NOMO-1 (cell line): Measurements from ENCODE around the gene PNLIPRP2.
A peak's percentile ranks its signal among the peaks of the same experiment; 100 is the strongest.

Experiments used
- DNase-seq, 2 experiments: peaks; one replicate each; lab custom pipeline; 2025; ENCODE audit not compliant: unreplicated experiment in 2 of 2; lab: John Stamatoyannopoulos, UW

Gene PNLIPRP2

DNA sequence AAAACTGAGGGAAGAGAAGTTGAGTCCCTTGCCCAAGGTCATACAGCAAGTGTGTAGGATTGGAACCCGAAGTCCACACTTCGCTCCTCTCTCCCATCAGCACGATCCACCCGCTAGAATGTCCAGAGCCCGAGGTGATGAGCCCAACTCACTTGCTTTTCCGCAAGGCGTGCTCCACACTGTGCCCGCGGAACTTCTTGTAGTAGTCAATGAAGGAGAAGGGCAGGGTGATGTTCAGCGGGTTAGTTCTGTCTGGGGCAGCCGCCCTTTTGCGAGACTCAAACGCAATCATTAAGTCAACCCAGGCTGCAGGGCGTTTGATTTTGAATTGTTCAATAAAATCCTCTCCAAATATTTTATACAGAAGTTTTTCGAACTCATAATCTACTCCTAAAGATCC, 58.6 kb downstream of the PNLIPRP2 start:
- DNase-seq, result no peak

DNA sequence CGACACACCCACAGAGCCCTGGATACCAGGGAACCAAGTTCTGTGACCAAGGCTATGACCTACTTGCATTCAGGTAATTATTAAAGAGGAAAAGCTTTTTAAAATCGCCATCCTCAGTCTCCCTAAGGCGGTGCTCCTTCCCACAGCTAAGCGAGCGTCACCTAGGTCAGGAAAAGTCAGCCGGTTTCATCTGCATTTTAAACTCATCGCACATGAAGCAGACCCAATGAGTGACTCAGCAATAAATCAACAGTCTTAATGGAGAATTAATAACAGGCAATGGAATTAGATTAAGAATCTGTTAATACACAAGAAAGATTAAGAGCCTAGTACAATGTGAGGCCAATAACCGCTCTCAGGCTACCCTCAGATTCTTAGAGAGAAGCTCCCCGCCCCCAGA, 62.4 kb downstream of the PNLIPRP2 start:
- DNase-seq, result no peak

DNA sequence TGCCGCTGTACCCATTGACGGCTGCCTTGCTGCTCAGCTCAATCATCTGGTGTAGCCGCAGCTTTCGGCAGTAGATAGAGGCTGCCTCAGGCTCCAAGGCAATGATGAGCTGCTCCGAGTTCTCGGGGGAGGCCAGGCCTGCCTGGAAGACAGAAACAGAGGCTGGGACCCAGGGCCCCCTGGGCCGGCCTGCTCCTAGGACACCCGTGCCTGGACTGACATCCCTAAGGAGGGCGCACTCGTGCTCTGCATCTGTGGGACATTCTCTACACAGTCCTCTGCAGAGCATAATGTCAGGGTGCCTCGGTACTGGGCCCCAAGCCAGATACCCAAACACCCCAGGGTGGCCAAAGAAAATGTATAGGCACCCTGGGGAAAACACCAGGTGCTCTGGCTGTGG, 63.1 kb downstream of the PNLIPRP2 start:
- no peak for DNase-seq

DNA sequence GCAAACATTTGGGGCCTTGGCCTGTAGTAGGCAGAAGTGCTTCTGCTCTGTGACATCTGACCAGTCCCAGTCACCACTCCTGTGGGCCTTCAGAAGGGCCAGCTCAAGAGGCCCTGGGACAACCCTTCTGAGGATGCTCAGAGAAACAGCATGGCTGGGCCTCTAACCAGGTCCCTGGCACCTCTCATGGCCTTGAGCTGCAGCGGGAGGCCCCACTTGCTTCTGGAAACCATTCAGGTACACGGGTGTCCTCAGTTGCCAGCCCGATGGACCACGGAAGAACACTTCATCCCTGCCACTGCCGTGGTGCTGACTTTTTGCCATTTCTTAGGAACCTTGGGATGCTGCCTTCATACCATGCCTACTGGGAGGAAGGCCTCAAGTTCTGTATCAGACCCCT, 64.0 kb downstream of the PNLIPRP2 start:
- no peak for DNase-seq

DNA sequence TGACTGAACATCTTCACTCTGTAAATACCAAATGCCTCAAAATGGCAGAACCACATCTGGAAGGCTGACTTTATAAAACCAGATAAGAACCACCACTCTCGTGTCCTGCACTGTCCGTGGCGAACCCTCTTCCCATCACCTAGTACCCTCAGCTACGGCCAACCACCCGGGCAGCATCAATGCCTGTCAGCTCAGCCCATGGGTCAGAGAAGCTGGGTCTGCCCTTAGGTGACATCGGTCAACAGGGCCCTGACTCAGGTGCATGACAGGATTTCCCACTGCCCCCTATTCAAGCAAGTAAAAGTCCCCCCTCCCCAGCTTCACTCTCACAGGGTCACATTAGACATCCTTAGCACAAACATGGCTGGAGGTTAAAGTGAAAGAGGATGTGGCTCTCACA, 65.1 kb downstream of the PNLIPRP2 start:
- no peak for DNase-seq

DNA sequence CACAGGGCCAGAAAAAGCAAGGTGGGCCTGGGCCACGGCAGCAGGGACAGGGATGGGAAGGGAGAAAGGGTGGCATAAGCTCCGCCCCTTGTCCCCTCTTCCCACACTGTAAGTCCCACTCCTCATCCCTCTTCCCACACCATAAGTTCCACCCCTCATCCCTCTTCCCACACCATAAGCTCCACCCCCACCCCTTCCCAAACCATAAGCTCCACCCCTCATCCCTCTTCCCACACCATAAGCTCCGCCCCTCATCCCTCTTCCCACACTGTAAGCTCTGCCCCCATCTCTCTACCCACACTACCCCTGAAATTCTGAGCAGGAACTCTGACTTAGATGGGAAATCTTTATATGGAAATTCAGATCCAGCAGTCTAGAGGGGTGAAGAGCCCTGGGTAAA, 65.9 kb downstream of the PNLIPRP2 start:
- no peak for DNase-seq

DNA sequence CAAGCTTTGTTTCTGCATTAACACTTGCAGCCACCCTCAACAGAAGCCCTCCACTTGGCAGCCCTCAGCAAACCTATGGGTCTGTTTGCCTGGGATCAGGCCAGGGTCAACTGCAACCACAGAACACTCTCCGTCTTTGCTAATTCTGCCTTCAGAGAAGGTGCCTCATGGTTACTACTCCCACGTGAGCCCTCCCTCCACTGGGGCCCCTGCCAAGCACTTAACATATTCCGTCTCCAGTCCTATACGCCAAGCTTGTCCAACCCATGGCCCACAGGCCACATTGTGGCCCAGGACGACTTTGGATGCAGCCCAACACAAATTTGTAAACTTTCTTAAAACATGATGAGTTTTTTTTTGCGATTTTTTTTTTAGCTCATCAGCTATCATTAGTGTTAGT, 66.9 kb downstream of the PNLIPRP2 start:
- no peak for DNase-seq

DNA sequence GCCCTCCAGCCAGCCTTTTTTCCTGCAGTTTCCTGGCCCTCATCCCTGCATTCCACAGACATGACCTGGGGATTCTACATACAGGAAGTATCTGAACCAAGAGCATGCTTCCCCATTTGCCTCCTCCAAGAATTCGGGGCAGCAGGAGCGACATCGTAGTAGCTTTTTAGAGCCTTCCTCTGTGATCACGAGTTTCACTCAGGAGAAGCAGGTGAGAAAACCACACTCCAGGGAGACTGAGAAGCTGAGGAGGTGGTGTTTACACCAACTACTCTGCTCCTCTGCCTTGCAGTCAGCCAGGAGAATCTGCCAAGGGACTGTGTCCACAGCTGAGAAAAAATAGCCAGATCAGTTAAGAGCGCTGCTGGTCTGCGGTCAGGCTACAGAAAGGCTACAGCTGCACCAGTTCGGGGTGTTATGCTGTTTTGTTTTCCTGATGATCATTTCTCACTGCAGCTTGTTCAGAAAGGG, 67.5 kb downstream of the PNLIPRP2 start:
- DNase-seq, result peak in 1 of 2 experiments; percentile 23

DNA sequence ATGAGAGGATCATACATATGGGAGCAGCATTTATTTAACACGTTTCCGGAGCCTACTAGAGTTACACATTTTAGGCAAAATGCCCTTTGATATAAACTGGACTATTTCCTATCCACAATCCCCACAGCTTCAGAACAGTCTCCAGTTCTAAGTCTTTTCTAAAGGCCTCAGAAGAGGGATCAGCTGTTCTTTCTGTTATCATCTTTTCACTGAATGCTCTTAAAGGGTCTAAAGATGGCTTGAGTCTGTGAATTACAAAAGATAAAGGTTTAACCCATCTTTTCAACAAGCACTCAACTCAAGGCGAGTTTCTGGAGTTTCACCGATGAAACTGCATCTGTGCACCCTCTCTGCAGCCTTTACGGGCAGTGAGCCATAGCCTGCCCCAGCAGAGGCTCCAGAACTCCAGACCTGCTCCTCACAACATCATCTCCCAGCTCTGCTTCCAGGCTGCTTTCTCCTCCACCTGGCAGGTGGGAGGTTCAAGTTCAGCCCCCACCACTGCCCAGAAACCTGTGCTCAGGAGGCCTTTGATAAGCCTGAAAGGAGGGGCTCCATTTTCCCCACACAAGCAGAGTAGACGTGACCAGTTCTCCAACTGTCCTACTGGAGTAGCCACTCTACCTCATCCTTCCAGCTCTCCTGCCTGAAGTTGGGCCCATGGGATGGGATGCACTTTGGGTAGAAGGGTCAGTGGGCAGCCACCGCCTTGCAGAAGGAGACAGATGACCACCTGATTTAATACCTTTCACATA, 68.2 kb downstream of the PNLIPRP2 start:
- no peak for DNase-seq

DNA sequence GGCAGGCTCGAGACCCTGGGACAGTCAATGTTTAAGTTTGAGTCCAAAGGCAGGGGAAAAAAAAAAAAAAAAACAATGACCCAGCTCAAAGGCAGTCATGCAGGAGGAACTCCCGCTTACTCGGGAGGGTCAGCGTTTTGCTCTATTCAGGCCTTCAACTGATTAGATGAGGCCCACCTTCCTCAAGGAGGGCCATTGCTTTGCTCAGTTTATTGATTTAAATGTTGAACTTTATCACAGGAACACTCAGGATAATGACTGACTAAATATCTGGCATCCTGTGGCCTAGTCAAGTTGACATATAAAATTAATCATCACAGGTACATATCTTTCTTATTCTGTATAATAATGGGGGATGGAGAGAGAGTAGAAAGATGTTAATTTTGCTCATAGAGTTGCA, 69.0 kb downstream of the PNLIPRP2 start:
- DNase-seq, result no peak

DNA sequence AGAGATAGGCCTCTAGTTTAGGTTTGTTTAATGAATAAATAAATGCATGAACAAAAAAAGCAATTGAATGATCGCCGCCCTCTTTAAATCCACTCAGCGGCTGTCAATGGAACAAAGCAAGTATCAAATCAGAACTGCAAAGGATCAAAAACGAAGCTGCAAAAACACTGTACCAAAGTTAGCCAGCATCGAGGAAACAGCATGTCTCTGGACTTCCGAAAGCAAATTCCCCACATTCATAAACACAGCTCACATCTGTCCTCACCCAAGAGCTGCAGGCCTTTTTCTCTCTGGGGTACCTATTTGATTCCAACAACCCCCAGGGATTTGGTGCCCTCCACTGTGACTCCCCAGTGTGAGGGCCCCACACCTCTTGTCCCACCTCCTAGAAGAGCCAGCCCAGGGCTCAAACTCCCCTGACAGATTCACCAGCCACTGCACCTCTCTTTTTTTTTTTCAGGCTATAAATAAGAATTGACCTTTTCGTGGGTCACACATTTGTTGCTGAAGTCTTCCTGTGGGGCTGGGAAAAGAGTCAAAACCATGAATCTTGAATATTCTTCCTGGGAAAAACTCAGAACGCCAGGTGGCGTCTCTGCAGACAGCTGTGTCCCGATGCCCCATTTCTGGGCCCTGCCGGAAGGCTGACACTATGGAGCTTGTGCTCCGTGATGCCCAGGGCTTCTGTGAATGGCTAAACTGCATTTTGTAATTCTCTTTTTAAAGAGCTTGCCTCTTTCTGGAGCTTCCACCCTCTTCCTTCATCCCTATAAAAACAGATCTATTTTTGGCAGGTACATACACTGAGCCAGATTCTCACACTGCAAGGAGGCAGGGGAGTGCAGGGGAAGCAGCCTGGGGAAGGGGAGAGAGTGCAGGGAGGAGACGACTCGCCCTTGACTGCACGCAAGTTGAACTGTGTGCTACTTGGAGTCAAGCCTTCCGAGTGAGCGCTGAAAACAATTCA, 69.9 kb downstream of the PNLIPRP2 start:
- no peak for DNase-seq

DNA sequence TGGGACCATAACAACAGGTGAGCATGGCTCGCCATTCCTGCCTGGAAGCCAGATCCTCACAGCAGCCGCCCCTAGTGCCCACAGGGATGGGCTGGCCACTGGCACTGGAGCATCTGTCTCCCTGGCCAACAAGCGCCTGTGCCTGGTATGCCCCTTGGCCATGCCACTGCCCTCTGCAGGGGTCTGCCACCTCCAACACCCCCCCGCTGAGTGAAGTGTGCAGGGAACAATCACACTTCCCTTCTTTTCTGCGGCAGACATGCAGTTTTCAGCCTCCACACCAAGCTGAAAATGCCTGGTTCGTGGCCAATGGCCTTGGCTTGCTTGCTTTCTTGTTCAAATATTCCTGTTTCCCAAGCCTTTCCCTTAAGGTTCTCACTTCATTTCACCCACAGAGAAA, 70.9 kb downstream of the PNLIPRP2 start:
- no peak for DNase-seq

DNA sequence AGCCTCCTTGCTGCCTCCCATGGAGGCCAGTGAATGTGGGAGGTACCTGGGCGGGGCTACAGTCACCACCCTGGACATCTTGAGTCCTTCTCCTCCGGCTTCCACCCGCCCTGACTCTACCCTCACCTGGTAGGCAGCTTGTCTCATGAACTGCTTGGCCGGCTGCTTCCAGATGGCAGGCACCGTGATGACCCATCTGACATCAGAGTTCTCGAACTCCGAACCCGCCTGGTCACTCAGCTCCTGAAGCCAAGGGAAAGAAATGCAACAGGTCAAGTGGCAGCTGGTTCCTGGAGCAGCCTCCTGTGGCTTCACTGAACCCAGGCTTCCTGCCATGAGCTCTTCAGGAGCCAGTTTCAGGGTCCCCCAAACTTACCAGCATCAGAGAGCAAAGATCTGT, 71.5 kb downstream of the PNLIPRP2 start:
- DNase-seq, result no peak

DNA sequence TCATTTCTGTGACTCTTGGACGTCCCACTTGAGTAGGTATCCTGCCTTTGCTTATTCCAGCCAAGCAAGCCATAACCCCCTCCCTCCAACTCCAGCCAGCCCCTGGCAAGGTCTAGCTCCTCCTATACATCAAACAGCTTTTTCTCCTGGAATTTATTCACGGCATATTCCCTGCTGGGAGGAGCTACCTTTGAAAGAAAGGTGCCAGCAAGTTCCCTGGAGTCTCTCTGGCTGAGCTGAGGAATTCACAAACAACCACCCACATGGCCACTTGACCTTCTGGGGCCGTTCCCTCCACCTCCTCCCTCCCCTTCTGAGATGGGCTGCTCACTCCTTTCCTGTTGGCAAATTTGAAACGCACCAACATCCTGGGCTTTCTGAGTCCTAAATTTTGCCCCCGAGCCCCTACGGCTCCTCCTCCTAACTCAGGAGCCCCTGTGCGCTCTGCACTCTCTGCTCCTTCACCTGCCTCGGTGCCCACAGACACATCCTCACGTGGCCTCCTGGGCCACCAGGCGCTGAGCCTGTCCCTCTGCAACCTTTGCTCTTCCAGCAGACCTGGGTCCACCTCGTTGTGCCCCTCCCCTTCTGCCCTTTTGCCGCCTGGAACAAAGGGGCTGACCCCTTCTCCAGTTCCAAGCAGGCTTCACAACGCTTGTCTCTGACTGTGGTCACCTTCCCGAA, 73.6 kb downstream of the PNLIPRP2 start:
- DNase-seq, result no peak
